ENCODE results near the gene DLGAP1. TPM values are rescaled to one million over a fixed set of nuclear protein-coding genes. Genes with fewer than 3 reads are reported as not detected.

Gene DLGAP1
- total and polyA plus RNA-seq, 2 experiments from 2014 or later, result 17.0 to 48.5 TPM

DNA sequence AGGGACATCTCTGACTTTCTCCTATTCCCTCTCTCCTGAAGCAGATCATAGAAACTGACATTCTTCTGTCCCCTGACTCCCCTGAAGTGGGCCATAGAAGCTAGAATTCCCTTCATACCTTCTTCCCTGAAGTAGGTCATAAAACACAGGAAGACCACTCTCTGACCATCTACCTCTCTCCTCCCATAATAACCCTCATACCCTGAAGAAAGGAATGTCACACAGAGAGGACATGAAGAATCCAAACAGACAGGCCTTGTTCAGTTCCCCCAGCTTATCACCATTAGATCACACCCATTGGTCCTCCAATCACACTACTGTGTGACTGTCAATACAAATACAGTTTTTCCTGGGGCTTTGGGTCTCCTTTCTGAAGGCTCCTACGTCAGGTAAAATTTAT is 347.1 kb downstream of the DLGAP1 start:
- H3K27ac Mint-ChIP-seq, result peak overlapping the region; percentile 47
- Histone ChIP-seq H3K79me2 (replicated peaks; ENCODE audit: insufficient read depth) (no peaks in the 10 kb centered on the region), H3K36me3 (ENCODE audit: insufficient read depth) (no peaks in the 10 kb centered on the region), H4K20me1 (replicated peaks; ENCODE audit: insufficient read depth) (no peaks in the 10 kb centered on the region), H3K4me3 (no peak overlapping the region), H2AFZ (no peak overlapping the region), H3K27ac (ENCODE audit: low read depth) (0 out of 2 replicates have a peak overlapping the region, but pooled peaks have one; percentile 60), H3K9me2 (ENCODE audit: insufficient read depth) (no peaks in the 10 kb centered on the region), H3F3A (replicated peaks; ENCODE audit: low read depth) (no peaks in the 10 kb centered on the region), H3K4me2 (no peak overlapping the region), H3K27me3 (ENCODE audit: insufficient read depth) (no peaks in the 10 kb centered on the region), H3K4me1 (ENCODE audit: insufficient read depth) (0 out of 2 replicates have a peak, but pooled peaks cover 8% of the 10 kb centered on the region)
- no peak overlapping the region for H3K4me3 Mint-ChIP-seq
- peaks cover 4% of the 10 kb centered on the region; the same call in 1 of the 3 replicates for H3K36me3 Mint-ChIP-seq (ENCODE audit: low read depth)
- H3K4me1 Mint-ChIP-seq, result peaks cover 28% of the 10 kb centered on the region
- no peaks in the 10 kb centered on the region for H3K9me3 Mint-ChIP-seq
- ATAC-seq, result peak; percentile 19; the same call in 2 of the 3 replicates
- H3K27me3 Mint-ChIP-seq (ENCODE audit: insufficient read depth, low read depth, poor library complexity), result no peaks in the 10 kb centered on the region
- TF ChIP-seq ZNF331 (CRISPR knock-in tag; IDR thresholded peaks at IDR 0.05; ENCODE audit: low read depth) (no peak), JUNB (IDR thresholded peaks at IDR 0.05; ENCODE audit: unreplicated experiment) (no peak), EZH2 (IDR thresholded peaks at IDR 0.05; ENCODE audit: low read depth, unreplicated experiment) (no peak), STAT1 (IDR thresholded peaks at IDR 0.05; ENCODE audit: unreplicated experiment) (no peak), NANOG (IDR thresholded peaks at IDR 0.05; ENCODE audit: borderline replicate concordance) (no peak), POLR2AphosphoS5 (IDR thresholded peaks at IDR 0.05; ENCODE audit: low read depth) (no peak), CREB1 (CRISPR knock-in tag; IDR thresholded peaks at IDR 0.05; ENCODE audit: low read depth) (no peak), EZH2phosphoT487 (IDR thresholded peaks at IDR 0.05; ENCODE audit: unreplicated experiment) (no peak), ZNF114 (CRISPR knock-in tag; IDR thresholded peaks at IDR 0.05) (no peak)
- TF ChIP-seq, protein P1, sequence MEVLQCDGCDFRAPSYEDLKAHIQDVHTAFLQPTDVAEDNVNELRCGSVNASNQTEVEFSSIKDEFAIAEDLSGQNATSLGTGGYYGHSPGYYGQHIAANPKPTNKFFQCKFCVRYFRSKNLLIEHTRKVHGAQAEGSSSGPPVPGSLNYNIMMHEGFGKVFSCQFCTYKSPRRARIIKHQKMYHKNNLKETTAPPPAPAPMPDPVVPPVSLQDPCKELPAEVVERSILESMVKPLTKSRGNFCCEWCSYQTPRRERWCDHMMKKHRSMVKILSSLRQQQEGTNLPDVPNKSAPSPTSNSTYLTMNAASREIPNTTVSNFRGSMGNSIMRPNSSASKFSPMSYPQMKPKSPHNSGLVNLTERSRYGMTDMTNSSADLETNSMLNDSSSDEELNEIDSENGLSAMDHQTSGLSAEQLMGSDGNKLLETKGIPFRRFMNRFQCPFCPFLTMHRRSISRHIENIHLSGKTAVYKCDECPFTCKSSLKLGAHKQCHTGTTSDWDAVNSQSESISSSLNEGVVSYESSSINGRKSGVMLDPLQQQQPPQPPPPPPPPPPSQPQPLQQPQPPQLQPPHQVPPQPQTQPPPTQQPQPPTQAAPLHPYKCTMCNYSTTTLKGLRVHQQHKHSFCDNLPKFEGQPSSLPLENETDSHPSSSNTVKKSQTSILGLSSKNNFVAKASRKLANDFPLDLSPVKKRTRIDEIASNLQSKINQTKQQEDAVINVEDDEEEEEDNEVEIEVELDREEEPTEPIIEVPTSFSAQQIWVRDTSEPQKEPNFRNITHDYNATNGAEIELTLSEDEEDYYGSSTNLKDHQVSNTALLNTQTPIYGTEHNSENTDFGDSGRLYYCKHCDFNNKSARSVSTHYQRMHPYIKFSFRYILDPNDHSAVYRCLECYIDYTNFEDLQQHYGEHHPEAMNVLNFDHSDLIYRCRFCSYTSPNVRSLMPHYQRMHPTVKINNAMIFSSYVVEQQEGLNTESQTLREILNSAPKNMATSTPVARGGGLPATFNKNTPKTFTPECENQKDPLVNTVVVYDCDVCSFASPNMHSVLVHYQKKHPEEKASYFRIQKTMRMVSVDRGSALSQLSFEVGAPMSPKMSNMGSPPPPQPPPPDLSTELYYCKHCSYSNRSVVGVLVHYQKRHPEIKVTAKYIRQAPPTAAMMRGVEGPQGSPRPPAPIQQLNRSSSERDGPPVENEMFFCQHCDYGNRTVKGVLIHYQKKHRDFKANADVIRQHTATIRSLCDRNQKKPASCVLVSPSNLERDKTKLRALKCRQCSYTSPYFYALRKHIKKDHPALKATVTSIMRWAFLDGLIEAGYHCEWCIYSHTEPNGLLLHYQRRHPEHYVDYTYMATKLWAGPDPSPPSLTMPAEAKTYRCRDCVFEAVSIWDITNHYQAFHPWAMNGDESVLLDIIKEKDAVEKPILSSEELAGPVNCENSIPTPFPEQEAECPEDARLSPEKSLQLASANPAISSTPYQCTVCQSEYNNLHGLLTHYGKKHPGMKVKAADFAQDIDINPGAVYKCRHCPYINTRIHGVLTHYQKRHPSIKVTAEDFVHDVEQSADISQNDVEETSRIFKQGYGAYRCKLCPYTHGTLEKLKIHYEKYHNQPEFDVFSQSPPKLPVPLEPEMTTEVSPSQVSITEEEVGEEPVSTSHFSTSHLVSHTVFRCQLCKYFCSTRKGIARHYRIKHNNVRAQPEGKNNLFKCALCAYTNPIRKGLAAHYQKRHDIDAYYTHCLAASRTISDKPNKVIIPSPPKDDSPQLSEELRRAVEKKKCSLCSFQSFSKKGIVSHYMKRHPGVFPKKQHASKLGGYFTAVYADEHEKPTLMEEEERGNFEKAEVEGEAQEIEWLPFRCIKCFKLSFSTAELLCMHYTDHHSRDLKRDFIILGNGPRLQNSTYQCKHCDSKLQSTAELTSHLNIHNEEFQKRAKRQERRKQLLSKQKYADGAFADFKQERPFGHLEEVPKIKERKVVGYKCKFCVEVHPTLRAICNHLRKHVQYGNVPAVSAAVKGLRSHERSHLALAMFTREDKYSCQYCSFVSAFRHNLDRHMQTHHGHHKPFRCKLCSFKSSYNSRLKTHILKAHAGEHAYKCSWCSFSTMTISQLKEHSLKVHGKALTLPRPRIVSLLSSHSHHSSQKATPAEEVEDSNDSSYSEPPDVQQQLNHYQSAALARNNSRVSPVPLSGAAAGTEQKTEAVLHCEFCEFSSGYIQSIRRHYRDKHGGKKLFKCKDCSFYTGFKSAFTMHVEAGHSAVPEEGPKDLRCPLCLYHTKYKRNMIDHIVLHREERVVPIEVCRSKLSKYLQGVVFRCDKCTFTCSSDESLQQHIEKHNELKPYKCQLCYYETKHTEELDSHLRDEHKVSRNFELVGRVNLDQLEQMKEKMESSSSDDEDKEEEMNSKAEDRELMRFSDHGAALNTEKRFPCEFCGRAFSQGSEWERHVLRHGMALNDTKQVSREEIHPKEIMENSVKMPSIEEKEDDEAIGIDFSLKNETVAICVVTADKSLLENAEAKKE (CRISPR knock-in tag; IDR thresholded peaks at IDR 0.05), result no peak
- TF ChIP-seq, protein P2, sequence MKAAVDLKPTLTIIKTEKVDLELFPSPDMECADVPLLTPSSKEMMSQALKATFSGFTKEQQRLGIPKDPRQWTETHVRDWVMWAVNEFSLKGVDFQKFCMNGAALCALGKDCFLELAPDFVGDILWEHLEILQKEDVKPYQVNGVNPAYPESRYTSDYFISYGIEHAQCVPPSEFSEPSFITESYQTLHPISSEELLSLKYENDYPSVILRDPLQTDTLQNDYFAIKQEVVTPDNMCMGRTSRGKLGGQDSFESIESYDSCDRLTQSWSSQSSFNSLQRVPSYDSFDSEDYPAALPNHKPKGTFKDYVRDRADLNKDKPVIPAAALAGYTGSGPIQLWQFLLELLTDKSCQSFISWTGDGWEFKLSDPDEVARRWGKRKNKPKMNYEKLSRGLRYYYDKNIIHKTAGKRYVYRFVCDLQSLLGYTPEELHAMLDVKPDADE (IDR thresholded peaks at IDR 0.05), result no peak
- TF ChIP-seq, protein P3, sequence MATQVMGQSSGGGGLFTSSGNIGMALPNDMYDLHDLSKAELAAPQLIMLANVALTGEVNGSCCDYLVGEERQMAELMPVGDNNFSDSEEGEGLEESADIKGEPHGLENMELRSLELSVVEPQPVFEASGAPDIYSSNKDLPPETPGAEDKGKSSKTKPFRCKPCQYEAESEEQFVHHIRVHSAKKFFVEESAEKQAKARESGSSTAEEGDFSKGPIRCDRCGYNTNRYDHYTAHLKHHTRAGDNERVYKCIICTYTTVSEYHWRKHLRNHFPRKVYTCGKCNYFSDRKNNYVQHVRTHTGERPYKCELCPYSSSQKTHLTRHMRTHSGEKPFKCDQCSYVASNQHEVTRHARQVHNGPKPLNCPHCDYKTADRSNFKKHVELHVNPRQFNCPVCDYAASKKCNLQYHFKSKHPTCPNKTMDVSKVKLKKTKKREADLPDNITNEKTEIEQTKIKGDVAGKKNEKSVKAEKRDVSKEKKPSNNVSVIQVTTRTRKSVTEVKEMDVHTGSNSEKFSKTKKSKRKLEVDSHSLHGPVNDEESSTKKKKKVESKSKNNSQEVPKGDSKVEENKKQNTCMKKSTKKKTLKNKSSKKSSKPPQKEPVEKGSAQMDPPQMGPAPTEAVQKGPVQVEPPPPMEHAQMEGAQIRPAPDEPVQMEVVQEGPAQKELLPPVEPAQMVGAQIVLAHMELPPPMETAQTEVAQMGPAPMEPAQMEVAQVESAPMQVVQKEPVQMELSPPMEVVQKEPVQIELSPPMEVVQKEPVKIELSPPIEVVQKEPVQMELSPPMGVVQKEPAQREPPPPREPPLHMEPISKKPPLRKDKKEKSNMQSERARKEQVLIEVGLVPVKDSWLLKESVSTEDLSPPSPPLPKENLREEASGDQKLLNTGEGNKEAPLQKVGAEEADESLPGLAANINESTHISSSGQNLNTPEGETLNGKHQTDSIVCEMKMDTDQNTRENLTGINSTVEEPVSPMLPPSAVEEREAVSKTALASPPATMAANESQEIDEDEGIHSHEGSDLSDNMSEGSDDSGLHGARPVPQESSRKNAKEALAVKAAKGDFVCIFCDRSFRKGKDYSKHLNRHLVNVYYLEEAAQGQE (IDR thresholded peaks at IDR 0.05; ENCODE audit: unreplicated experiment), result no peak
- TF ChIP-seq, protein P4, sequence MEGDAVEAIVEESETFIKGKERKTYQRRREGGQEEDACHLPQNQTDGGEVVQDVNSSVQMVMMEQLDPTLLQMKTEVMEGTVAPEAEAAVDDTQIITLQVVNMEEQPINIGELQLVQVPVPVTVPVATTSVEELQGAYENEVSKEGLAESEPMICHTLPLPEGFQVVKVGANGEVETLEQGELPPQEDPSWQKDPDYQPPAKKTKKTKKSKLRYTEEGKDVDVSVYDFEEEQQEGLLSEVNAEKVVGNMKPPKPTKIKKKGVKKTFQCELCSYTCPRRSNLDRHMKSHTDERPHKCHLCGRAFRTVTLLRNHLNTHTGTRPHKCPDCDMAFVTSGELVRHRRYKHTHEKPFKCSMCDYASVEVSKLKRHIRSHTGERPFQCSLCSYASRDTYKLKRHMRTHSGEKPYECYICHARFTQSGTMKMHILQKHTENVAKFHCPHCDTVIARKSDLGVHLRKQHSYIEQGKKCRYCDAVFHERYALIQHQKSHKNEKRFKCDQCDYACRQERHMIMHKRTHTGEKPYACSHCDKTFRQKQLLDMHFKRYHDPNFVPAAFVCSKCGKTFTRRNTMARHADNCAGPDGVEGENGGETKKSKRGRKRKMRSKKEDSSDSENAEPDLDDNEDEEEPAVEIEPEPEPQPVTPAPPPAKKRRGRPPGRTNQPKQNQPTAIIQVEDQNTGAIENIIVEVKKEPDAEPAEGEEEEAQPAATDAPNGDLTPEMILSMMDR (conservative IDR thresholded peaks at IDR 0.05; ENCODE audit: low read depth in 2 of 2), result no peak
- no peak for DNase-seq (ENCODE audit: low spot score)

Data from GM23338 (cell line).